Lung microvascular endothelial cell (primary cell): Measurements from ENCODE around the gene ST6GALNAC4. TPM values are rescaled to one million over a fixed set of nuclear protein-coding genes. Genes with fewer than 3 reads are reported as not detected.

Source experiments
- DNase-seq, 2 donors: peaks; one replicate each; pipeline versions ENCODE4 v3.0.0 to v3.0.0-alpha.2; 2010; ENCODE audit warnings: low read depth in 2 of 2
- total RNA-seq: library from RNA; depleted of rRNA; stranded (reverse); fragments of >200 nt; gene quantifications from 2 replicates; pipeline ENCODE4 v1.2.1, GENCODE V29; 2014

The ST6GALNAC4 gene
- total RNA-seq, 1 donor from 2014 or later = 26.6 TPM

DNA sequence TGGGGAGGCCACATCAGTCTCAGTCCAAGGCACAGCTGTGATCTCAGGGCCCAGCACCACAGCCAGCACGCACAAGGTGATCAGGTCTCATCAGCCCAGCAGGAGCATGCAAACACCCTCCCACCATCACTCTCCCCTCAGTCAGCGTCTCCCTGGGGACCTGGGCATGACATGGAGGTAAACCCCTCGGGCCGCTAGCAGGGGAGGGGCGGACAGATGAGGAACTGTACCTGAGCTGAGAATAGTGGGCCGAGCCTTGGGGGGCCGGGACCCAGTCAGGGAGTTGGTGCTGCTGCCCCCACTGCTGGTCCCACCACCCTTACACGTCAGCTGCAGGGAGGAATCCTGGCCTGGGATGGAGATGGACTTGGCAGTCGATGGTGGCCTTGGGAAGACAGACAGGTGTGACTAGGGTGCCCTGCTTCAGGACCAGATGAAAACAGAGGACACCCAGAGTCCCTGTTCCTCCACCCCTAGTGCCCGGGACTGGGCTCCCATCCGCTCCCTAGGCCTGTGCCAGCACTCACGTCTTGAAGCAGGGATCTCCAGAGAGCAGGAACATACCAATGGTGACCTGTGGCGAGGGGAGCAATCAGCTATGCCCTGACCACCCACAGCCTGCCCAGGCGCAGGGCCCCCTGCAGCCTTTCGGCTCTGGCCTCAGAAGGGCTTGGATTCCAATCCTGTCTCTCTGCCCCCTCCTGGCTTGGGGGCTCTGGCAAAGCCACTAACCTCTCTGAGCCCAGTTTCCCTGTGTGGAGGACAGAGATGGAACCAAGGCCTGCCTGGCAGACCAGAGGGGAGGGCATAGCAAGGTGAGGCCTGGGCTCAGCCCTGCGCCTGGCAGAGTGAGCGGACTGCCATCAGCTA is 31.2 kb upstream of the ST6GALNAC4 start:
- no peak for DNase-seq

DNA sequence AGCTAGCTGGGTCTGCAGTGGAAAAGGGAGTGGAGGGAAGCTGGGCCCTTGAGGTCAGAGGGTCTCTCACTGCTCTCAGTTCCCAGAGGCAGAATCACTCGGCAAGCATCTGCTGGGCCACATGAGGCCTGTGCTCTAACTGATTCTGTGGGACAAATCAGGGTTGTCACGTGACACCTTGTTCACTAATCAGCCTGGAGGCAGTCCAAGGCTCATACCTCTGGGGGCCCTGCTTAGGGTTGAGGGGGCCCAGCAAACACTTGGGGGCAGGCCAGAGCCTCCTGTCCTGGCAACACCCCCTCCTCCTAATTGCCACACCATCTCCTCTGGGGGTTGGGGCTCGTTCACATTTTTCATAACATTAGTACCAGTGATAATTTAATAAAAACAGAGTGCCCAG is 29.9 kb upstream of the ST6GALNAC4 start:
- DNase-seq = no peak

DNA sequence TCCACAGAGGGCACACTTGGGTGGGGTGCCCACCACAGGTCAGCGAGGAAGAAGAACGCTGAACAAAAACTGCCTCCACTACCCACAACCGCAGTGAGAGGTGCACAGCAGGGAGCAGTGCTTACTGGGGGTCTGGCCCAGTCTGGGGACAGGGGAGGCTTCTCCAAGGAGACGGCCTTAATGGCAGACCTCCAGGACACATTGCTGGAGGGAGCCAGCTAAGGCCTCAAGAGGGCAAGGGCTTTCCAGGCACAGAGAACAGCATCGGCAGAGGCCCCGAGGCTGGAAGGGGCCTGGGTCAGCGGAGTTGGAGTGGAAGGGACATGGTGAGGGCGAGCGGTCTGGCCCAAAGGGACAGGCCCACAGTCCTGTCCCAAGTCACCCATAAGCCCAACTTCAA is 29.1 kb upstream of the ST6GALNAC4 start:
- DNase-seq = no peak

DNA sequence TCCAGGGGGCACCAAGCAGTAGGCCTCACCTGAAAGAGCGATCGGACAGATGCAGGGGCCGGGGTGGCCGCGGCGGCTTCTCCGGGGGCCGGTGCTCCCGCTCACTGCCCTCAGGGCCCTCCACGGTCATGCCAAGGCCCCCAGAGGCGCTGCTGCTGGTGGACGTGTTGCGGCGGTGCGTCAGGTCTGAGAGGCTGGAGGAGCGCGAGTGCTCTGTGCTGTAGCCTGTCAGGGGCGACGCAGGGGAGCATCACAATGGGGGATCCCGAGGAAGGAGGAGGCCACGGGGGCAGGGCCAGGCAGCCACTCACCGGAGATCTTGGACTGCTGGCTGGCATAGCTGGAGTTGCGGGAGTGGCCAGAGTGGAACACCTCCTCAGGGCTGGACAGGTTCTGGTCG is 28.5 kb upstream of the ST6GALNAC4 start:
- no peak for DNase-seq

DNA sequence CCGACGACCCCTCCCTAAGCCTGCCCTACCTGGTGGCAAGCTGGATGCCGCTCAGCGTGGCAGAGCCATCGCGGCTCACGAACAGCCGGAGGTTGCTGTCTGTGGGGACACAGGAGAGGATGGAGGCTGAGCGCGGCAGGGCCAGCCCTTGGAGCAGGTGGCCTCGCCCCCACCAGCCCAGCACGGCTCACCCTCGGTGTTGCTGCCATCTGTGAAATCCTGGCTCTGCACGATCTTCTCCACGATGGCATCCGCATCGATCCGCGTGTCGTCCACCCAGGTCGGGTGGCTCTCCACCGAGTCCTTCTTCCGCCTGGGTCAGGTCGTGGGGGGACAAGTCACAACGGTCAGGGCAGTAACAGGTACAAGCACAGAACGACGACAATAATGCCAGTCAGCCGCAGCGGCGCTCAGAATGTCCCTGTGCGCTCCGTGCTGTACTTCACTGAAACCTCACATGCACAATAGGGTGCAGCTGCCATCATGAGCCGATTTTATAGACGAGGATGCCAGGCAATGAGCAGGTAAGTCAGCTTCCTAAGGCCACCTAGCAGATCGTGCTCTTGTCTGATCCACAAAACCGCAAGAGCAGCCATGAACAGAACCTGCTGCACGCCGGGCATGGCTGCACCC is 27.9 kb upstream of the ST6GALNAC4 start:
- DNase-seq = no peak

DNA sequence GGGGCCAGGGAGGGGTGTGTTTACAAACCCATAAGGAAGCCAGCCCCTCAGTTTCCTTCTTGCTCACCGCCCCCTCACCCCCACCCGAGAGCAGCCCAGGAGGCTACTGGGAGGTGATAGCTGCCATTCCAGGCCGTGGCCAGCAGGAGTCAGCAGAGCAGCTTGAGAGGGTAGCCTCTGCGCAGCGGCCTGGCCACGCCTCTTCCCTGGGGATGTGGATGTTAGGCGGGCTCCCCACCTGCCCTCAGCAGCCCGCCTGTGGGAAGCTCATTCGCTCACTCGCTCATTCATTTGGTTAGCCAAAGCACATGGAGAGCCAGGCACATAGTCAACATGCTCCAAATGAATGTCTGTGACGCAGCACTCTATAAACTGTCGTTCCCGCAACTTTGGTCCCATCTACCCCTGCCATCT is 26.9 kb upstream of the ST6GALNAC4 start:
- DNase-seq = peak; percentile 80 to 90

DNA sequence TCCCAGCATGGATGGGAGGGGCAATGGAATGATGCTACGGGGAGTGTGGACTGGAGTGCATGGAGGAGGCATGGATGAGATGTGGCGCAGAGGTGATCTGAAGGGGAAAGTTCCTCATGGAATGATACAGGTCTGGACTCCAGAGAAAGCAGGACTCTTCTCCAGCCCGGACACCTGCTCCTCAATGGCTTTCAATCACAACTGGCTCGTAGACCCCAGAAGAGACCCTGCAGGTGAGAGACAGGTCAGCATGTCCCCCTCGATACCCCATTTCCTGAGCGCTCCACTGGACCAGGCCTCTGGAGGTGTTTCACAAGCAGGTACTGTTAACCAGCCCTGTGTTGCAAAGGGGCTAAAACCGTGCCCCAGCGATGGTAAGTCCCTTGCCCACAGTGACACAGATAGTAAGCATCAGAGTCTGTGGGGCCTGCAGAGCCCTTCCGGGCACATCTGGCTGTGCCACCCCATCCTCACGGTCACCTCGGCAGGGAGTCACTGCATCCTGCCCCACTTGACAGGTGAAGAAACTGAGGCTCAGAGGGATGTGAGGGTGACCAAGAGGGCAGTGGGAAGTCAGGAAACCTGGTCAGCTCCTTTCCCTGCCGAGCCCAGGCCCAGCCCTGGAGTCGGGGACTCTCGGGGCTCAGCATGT is 26.3 kb upstream of the ST6GALNAC4 start:
- DNase-seq = no peak

DNA sequence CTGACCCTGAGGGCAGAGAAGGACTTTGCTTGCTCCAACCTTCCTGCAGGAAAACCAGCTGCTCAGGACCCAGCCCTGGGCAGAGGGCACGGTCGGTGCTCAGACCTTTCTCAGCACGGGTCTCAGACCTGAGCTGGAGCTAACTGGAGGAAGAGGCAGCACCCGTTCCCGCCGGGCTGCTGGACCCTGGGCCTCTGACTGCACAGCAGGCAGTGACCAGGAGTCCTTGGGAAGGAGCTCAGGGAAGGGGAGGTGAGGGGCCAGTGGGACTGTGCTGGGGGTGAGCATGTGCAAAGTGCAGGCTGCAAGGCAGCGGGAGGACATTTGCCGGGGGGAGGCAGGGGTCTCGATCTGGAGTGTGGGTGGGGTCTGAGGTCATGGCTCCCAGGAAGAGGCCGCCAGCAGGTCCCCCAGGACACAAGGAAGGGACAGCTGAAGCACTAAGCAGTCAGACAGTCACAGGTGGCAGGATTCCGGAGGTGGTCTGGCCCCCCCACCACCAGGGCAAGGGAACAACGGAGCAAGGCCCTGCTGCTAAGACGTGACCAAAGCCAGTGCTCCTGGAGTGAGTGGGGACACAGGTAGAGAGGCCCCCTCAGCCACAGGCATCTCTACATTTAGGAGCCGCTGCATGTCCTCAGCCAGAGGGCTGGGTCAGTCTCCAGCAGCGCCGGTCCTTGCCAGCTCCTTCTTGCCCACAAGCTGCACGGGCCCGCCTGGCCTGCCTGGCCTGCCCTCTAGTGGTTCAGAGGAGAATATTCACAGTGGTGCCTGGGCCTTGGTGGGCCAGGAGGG is 25.6 kb upstream of the ST6GALNAC4 start:
- peak; percentile 71 to 73 for DNase-seq

DNA sequence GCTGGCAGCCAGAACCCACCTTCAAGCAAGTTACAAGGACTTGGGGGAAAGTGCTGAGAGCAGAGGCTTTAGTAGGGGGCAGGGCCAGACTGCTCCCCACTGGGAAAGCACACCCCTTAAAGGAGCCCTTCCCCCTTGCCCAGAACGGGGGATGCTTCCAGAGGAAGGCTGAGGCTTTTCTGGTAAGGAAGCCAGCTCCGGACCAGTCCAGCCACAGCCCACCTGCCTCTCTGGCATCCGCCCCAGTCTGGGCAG is 25.0 kb upstream of the ST6GALNAC4 start:
- no peak for DNase-seq

DNA sequence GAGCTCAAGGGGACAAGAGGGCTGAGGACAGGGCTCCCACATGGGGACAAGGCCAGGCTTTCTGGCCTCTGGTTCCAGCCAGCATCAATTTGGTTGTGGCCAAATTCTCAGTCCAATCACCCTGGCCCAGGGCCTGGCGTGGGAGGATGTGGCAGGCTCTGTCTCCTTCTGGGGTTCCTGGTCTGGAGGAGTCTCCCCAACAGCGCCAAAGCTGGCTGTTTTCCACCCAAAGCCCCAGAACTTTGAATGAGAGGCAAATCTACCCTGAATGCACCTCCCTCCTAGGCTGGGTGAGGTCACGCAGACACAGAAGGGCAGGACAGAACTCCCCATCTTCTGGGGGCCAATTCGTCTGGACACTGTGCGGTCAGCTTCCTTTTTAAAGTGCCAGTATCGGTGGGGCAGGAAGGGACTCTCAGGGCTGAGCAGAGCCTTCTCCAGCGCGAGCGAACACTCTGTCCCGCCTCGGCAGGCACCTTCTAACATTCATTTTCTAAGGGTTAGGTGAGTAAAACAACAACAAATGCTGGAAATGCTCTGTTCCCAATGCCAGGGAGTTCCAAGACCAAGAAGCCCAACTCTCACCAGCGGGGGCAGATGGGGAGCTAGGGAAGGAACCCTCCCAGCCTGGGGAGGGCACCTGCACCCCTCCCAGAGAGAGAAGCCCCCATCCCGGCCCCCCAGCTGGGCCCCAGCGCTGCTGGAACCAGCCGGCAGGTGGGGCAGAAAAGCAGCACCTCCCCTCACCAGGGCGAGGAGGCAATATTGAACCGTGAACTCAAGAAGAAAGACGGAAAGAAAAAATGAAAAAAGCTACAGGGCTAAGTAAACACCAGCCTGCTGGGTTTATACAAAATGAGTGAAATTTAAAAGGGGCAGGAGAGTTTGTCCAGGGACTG is 24.5 kb upstream of the ST6GALNAC4 start:
- no peak for DNase-seq

DNA sequence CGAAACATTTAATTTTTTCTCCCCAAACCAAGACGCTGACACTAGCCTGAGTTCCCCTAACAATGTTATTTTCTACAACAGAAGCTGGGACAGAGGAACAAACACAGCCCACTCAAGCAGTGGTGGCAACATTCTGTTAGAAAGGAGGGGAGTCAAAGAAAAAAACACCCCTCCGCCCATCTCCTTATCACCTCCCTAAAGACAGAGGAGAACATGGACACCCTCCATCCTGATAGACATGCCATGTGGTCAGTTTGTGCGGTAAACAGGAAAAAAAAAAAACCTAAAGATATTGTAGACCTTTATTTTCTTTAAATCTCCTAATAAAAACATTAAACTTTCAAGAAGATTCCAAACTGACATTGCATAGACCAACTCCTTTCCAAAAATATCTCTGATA is 23.8 kb upstream of the ST6GALNAC4 start:
- DNase-seq = no peak

DNA sequence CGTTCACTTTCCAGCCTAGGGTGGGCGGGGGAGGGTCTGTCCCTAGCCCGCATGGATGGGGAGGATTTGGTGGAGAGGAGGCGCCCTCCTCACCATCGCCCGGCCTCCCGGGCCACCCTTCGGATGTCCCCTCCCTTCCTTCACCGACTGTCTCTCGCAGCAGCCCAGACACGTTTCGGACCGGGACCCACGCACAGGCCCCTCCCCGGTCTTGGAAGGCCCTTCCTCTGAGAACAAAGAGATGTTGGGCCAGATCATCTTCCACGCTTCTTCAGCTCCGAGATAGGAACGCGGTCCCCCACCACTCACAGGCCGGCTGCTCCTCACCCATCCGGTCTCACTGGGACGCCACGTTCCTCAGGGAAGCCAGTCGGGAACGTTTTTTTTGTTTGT is 21.5 kb upstream of the ST6GALNAC4 start:
- DNase-seq = no peak

DNA sequence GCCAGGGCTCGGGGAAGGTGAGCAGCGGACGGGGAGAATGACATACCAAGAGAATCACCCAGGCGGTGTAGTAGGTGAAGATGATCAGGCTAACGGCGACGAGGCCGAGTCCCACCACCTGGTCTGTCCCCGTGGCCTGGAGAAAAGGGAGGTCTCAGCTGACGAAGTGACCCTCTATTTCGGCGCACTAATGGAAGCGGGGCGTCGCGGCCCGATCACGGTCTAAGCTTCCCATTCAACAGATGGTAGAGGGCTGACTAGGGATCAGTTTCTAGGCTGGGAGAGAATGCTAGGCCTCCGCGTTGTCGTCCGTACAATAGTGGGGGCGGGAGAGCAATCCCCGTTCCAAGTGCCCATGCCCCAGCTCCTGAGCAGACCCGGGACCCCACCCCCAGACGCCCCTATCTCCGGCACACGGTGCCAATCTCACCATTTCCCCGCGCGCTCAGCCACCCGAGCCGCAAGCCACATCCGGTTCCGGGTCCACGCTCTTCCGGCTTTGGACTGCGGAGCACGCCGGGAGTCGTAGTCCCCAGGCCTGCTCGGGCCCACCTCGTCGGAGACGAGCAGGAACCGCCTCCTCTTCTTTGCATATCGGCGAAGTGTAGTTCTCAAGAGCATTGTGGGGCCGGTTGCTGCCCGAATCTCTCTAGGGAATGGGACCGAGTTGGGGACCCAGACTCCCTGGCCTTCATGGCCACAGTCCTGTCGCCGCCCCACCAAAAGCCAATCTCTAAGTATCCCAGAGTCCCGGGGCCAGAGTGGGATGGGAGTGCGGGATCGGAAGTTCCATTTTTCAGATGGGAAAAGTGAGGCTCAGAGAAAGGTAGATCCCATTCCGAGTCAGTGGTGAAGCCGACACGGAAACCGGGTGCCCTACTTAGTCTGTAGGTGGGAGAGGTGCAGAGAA is 20.8 kb upstream of the ST6GALNAC4 start, which contains the start of gene DPM2:
TSS of gene DPM2 (minus strand) at position 467 of the 910 bp plus-strand sequence. CDS start at position 433, 34 bp downstream.
- DNase-seq = peak; percentile 87 to 89

DNA sequence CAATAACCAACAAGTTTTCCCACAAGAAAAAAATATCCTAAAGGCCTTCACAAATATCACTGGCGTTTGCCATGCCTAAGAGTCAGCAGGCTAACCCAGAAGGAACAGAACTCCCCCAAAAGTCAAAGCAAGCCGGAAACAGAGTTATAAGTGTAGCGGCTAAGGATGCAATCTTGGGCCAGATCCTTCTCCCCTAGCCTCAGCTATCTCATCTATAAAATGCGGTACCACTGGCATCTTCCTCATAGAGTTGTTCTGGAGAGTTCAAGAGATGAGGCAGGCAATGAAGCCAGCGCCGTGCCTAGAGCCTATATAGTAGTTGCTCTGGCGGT is 20.2 kb upstream of the ST6GALNAC4 start:
- no peak for DNase-seq

DNA sequence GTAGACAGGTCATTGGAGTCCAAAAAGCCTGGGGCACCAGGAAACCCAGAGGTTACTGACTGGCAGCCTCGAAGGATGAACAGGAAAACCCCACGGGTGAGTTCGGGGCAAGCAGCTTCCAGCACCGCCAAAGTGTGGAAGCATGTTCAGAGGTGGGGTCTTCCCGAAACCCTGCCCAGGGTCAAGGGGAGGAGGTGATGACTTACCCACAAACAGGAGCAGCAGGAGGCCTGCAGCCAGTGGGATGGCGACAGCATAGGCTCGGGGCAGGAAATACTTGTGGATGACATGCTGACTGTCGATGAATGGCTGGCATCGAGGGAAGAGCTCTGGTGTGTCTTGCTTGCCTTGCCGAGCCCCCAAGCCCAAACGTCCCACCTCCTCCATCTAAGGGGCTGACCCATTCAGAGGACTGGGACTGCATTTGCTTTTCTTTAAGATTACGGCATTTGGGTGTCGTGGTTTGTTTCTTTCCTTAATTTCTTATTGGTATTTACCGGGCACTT is 19.6 kb upstream of the ST6GALNAC4 start:
- no peak for DNase-seq

DNA sequence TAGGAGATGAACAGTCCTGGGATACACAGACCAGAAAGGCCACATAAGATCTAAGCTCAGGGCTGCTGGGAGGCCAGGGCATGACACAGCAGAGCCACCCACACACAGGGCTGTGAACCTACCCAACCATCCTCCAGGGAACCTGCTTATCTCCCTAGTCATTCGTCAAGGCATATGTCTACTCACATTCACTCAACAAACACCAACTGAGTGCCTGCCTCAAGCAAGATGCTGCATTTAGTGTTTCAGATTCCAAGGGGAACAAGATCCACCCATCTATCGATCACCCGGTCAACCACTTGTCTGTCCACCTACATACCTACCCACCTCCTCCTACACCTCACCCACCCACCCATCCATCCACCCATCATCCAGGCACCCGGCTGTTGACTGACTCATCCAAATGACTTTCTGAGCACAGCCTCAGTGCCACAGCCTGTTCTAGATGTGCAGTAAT is 19.0 kb upstream of the ST6GALNAC4 start:
- no peak for DNase-seq

DNA sequence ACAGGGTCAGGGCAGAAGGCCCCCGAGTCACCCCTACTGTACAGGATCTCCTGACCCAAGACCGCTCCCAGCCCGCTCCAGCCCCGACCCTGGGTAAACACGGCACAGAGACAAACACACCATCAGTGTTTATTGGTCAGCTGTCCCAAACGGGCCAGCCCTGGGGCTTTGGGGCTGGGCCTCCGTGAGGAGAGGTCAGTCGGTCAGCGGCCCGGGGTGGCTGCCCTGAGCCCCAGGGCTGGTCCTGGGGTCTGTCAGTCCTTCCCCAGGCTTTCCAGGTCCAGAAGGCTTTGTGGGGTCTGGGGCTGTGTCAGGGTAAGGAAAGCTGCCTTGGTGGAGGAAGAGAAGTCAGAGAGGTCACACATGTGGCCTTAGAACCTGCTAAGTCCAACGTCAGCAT is 18.1 kb upstream of the ST6GALNAC4 start:
- DNase-seq = no peak

DNA sequence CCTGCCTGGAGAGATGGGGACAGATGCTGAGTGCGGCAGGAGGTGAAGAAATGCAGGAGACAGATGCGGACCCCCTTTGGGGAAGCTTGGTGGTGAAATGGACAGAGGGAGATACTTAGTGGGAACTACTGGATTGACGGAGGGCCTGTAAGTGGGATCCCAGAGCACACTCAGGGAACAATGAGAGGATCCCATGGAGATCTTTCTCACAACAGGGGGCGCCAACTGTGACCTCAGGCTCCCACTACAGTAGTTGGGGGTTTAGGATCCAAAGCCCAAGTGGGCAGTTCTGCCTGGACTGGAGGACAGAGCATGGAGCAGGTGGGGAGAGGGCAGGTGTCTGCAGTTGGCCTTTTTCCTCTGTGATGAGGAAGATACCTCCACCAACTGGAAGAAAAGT is 17.4 kb upstream of the ST6GALNAC4 start:
- no peak for DNase-seq

DNA sequence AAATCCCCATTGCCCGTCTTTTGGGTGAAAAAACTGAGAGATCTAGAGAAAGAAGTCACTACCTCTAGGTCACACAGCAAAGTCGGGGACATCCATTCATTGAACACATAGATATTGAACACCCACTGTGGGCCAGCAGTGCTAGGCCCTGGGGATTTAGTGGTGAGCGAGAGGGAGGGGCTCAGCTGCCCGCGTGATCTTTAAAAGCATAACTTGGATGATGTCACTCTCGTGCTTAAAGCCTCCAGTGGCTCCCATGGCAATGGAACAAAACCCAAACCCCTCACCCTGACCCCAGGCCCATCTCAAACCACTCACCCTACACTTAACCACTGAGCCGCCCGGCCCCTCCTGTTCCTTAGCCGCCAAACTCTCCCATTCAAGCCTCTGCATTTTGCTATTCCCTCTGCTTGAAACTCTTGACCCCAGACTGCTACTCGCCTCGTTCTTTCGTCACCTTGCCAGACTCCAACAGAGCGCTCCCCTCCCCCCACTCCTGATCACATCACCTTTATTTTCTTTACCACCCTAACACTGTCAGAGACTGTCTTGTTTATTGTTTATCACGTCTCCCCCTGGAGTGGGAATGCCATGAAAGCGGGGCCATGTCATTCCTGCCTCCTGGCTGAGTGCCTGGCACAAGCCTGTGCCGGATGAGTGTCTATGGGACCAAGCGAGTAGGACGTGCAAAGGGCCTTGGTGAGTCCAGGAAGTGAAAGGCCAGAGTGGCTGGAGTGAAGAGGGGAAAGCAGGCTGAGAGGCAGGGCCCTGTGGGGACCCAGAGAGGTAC is 14.4 kb upstream of the ST6GALNAC4 start:
- peak; percentile 56 to 73 for DNase-seq
